Measurements from ENCODE around the gene ZNF316.

DNA sequence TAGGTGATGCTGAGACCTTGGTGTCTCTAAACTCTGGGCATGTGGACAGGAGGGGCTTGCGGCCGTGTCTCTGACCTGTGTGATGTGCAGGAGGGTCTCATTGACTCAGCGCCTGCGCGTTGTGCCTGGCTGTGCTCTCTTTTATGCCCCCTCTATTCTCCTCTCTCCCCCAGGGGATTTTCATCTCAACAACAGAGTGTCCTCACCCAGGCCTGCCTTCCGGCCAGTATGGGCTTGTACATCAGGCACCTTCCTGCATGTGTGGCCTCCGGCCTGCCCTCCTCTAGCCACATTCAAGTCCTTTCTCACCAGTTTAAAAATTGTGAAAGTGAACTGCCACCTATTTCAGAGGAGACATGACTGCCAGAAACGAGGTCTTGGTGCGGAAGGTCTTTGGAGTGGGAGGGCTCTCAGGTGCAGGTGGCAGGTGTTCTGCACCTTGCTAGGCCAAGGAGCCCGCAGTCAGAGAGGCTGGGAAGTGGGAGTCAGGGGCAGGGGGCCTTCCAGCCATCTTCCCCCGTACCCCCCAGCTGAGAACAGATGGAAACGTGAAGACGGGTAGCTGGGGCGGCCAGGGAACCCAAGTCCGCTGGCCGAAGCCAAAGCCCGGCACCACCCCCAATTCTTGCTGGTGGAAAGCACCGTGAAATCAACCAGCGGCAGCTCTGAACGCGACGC, 47.8 kb upstream of the ZNF316 start:
- TF ChIP-seq, protein P1, sequence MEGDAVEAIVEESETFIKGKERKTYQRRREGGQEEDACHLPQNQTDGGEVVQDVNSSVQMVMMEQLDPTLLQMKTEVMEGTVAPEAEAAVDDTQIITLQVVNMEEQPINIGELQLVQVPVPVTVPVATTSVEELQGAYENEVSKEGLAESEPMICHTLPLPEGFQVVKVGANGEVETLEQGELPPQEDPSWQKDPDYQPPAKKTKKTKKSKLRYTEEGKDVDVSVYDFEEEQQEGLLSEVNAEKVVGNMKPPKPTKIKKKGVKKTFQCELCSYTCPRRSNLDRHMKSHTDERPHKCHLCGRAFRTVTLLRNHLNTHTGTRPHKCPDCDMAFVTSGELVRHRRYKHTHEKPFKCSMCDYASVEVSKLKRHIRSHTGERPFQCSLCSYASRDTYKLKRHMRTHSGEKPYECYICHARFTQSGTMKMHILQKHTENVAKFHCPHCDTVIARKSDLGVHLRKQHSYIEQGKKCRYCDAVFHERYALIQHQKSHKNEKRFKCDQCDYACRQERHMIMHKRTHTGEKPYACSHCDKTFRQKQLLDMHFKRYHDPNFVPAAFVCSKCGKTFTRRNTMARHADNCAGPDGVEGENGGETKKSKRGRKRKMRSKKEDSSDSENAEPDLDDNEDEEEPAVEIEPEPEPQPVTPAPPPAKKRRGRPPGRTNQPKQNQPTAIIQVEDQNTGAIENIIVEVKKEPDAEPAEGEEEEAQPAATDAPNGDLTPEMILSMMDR (IDR thresholded peaks at IDR 0.05; ENCODE audit: poor library complexity): no peak
- no peak for TF ChIP-seq EZH2 (IDR thresholded peaks at IDR 0.05; ENCODE audit: borderline replicate concordance)
- no peak for TF ChIP-seq EZH2phosphoT487 (IDR thresholded peaks at IDR 0.05; ENCODE audit: low read depth, severe bottlenecking, unreplicated experiment)
